Measurements from ENCODE around the gene APOA4.

- no peak for TF ChIP-seq JUN (CRISPR knock-in tag; IDR thresholded peaks at IDR 0.05)
- no peak for TF ChIP-seq CTCF (CRISPR knock-in tag; IDR thresholded peaks at IDR 0.05)
- no peak for TF ChIP-seq ZNF251 (CRISPR knock-in tag; IDR thresholded peaks at IDR 0.05)
- TF ChIP-seq GABPA (IDR thresholded peaks at IDR 0.05; ENCODE audit: low read depth, low read length): no peak
- TF ChIP-seq GABPA (CRISPR knock-in tag; IDR thresholded peaks at IDR 0.05; ENCODE audit: low read depth): no peak
- TF ChIP-seq ZNF577 (CRISPR knock-in tag; IDR thresholded peaks at IDR 0.05; ENCODE audit: borderline replicate concordance, low read depth): no peak
- TF ChIP-seq POLR2A (IDR thresholded peaks at IDR 0.05; ENCODE audit: insufficient read depth in 1 of 2, low read depth in 2 of 2, low read length in 2 of 2): no peak
- no peak for TF ChIP-seq ZBTB2 (CRISPR knock-in tag; IDR thresholded peaks at IDR 0.05; ENCODE audit: low read depth)
- no peak for TF ChIP-seq NFYB (CRISPR knock-in tag; IDR thresholded peaks at IDR 0.05)
- TF ChIP-seq MTA3 (CRISPR knock-in tag; IDR thresholded peaks at IDR 0.05): no peak
- no peak for TF ChIP-seq ZBTB49 (CRISPR knock-in tag; IDR thresholded peaks at IDR 0.05; ENCODE audit: borderline replicate concordance)
- no peak for TF ChIP-seq NR1H2 (CRISPR knock-in tag; IDR thresholded peaks at IDR 0.05; ENCODE audit: borderline replicate concordance, low read depth)
Observed at GRCh38 chr11:116859175-116859574, 36.1 kb upstream of the APOA4 start.

Data from HepG2 (cell line).